ENCODE results near the gene HMGN5. TPM values are rescaled to one million over a fixed set of nuclear protein-coding genes. Genes with fewer than 3 reads are reported as not detected.

HMGN5 gene
- total and polyA plus RNA-seq, 2 of the 4 experiments (the other 2 are of a cell fraction), result 0.72 to 3.4 TPM

GRCh38 chrX:81232218-81232617 lies 30.5 kb upstream of the HMGN5 start:
- no peak overlapping the region for H2BK120ac ChIP-seq (ENCODE audit: low read depth, low read length)
- H3K27ac ChIP-seq (ENCODE audit: insufficient read depth, low read length), result no peak overlapping the region
- H3K14ac ChIP-seq (replicated peaks; ENCODE audit: low read depth, low read length), result no peak overlapping the region
- BruUV-seq (replicated peaks), result no TSS peak
- CTCF ChIA-PET, result no interaction called here
- no peak overlapping the region for H3K4ac ChIP-seq (ENCODE audit: low read depth, low read length)
- H3K27me3 ChIP-seq (ENCODE audit: control insufficient read depth, insufficient read depth, low read length), result no peaks in the 10 kb centered on the region
- H4K20me1 ChIP-seq (ENCODE audit: insufficient read depth, low read length), result no peaks in the 10 kb centered on the region; the same call in 1 of the 2 replicates
- H3K4me1 ChIP-seq (ENCODE audit: control insufficient read depth, insufficient read depth, low read length), result no peaks in the 10 kb centered on the region
- no peak overlapping the region for H2BK20ac ChIP-seq (ENCODE audit: low read depth, low read length)
- no peak overlapping the region for H3K23ac ChIP-seq (ENCODE audit: low read depth, low read length)
- no peak for TF ChIP-seq CHD1 (IDR thresholded peaks at IDR 0.05; ENCODE audit: low read depth, low read length)
- no peak for TF ChIP-seq FOS (IDR thresholded peaks at IDR 0.05; ENCODE audit: low read depth, low read length)
- no peak for TF ChIP-seq POLR2A (IDR thresholded peaks at IDR 0.05; ENCODE audit: low read depth, low read length)
- no peak for TF ChIP-seq MXI1 (IDR thresholded peaks at IDR 0.05; ENCODE audit: borderline replicate concordance, low read depth, low read length)
- TF ChIP-seq MAZ (IDR thresholded peaks at IDR 0.05; ENCODE audit: borderline replicate concordance, low read depth, low read length), result no peak
- no peak for TF ChIP-seq NFE2L2 (IDR thresholded peaks at IDR 0.05; ENCODE audit: low read depth, low read length)
- no peak for TF ChIP-seq USF2 (IDR thresholded peaks at IDR 0.05; ENCODE audit: low read depth, low read length)
- no peak for TF ChIP-seq RFX5 (IDR thresholded peaks at IDR 0.05; ENCODE audit: low read depth, low read length)
- TF ChIP-seq CTCF (conservative IDR thresholded peaks at IDR 0.05; ENCODE audit: low read depth, low read length), result no peak
- no peak for TF ChIP-seq BHLHE40 (IDR thresholded peaks at IDR 0.05; ENCODE audit: low read depth, low read length)
- no peak for TF ChIP-seq CEBPB (IDR thresholded peaks at IDR 0.05; ENCODE audit: low read depth, low read length)
- no peak for TF ChIP-seq RCOR1 (IDR thresholded peaks at IDR 0.05; ENCODE audit: insufficient replicate concordance, low read length)
- no peak for TF ChIP-seq SMC3 (IDR thresholded peaks at IDR 0.05; ENCODE audit: low read depth, low read length)
- H3K4me3 ChIP-seq (ENCODE audit: insufficient read depth, low read depth, low read length), result no peak overlapping the region
- H4K8ac ChIP-seq (ENCODE audit: low read depth in 2 of 2, low read length in 2 of 2), result no peak overlapping the region
- no peak overlapping the region for H4K91ac ChIP-seq (ENCODE audit: insufficient read depth, low read depth, low read length)
- H2BK15ac ChIP-seq (ENCODE audit: low read depth, low read length), result no peak overlapping the region
- no peak overlapping the region for H2AK5ac ChIP-seq (ENCODE audit: low read depth, low read length)
- no peaks in the 10 kb centered on the region for H3K9me3 ChIP-seq (ENCODE audit: control insufficient read depth, insufficient read depth, low read length)
- POLR2A ChIA-PET (ENCODE audit: unreplicated experiment), result no interaction called here
- peaks cover 0 to 7% of the 10 kb centered on the region in 2 experiments; a peak in 1 of 4 replicates for H3K79me1 ChIP-seq (ENCODE audit: low read depth in 1 of 2, low read length in 2 of 2)
- no CpG with 5 or more reads among the region's 1 CpG for WGBS, 2 experiments (ENCODE audit: extremely low coverage in 2 of 2, insufficient read length in 1 of 2)
- no peaks in the 10 kb centered on the region; the same call in 1 of the 2 replicates for H3K9me1 ChIP-seq (ENCODE audit: insufficient read depth, low read length)
- H3K36me3 ChIP-seq (ENCODE audit: control insufficient read depth, insufficient read depth, low read length), result 0 out of 2 replicates have a peak, but pooled peaks cover 1% of the 10 kb centered on the region
- H3K4me2 ChIP-seq (ENCODE audit: low read depth, low read length), result no peak overlapping the region
- H3K9ac ChIP-seq (ENCODE audit: low read depth, low read length), result no peak overlapping the region
- no peak overlapping the region for H4K5ac ChIP-seq (ENCODE audit: low read depth, low read length)
- no peak for ATAC-seq (ENCODE audit: low read depth)
- H2AFZ ChIP-seq (replicated peaks; ENCODE audit: low read length, poor library complexity), result no peak overlapping the region
- no peak overlapping the region for H3K56ac ChIP-seq (ENCODE audit: extremely low read depth, insufficient read depth, low read length)
- DNase-seq, result no peak
- no peak overlapping the region for H2BK5ac ChIP-seq (ENCODE audit: low read depth, low read length, poor library complexity, severe bottlenecking)
- no peak overlapping the region for H2AK9ac ChIP-seq (replicated peaks; ENCODE audit: low read depth, low read length, poor library complexity)
- H3K18ac ChIP-seq (ENCODE audit: low read depth, low read length), result no peak overlapping the region
- dilution Hi-C loops (cut with HindIII; ENCODE audit: low sequenced_read_pairs, unreplicated experiment), result no loop called here
- in situ Hi-C loops (cut with MboI; ENCODE audit: low sequenced_read_pairs), result no loop called here
- intact Hi-C loops (cut with micrococcal nuclease), result no loop called here
